ENCODE results near the gene NOVA2. TPM values are rescaled to one million over a fixed set of nuclear protein-coding genes. Genes with fewer than 3 reads are reported as not detected.

NOVA2 gene
- polyA plus RNA-seq, 1 donor from 2014 or later = 9.3 TPM

DNA sequence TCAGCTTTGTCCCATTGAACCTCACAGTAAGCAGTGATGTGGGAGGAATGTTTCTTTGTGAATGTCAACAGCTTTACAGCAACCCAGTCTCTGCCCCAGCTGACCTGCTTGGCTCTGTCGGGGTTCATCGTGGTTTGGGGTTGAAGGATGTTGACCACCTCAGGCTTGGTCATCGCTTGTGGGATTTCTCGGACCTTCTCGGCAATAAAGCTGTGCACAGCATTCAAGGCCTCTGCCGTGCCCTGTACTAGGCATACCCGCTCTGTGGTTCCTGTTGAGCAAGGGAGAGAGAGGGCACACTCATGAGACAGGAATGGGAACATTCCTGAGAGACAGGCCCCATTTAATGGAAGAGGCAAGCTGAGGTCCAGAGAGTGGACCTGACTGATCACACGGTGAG is 20.0 kb downstream of the NOVA2 start:
- Histone ChIP-seq H3K27ac (ENCODE audit: low read length) (peak overlapping the region; percentile 95), H3K27me3 (ENCODE audit: insufficient read depth, low read depth, low read length) (no peaks in the 10 kb centered on the region), H3K36me3 (ENCODE audit: insufficient read depth, low read length) (peaks cover 17% of the 10 kb centered on the region), H3K79me2 (replicated peaks; ENCODE audit: insufficient read depth, low read length) (peaks cover 23% of the 10 kb centered on the region), H3K9me2 (ENCODE audit: insufficient read depth, low read length) (no peaks in the 10 kb centered on the region), H3F3A (ENCODE audit: insufficient read depth, low read length, poor library complexity, severe bottlenecking) (peaks cover 11% of the 10 kb centered on the region), H3K4me3 (ENCODE audit: low read length) (peak overlapping the region; percentile 59), H2AFZ (ENCODE audit: low read depth, low read length) (no peak overlapping the region), H3K4me2 (ENCODE audit: low read length) (peak overlapping the region; percentile 68), H4K20me1 (ENCODE audit: insufficient read depth) (no peaks in the 10 kb centered on the region), H3K9ac (ENCODE audit: low read length) (peak overlapping the region; percentile 77), H3K9me3 (ENCODE audit: low read length) (no peaks in the 10 kb centered on the region)
- no peak for TF ChIP-seq EP300 (conservative IDR thresholded peaks at IDR 0.05; ENCODE audit: poor library complexity, severe bottlenecking)
- no peak for TF ChIP-seq MXI1 (conservative IDR thresholded peaks at IDR 0.05; ENCODE audit: poor library complexity, severe bottlenecking)

DNA sequence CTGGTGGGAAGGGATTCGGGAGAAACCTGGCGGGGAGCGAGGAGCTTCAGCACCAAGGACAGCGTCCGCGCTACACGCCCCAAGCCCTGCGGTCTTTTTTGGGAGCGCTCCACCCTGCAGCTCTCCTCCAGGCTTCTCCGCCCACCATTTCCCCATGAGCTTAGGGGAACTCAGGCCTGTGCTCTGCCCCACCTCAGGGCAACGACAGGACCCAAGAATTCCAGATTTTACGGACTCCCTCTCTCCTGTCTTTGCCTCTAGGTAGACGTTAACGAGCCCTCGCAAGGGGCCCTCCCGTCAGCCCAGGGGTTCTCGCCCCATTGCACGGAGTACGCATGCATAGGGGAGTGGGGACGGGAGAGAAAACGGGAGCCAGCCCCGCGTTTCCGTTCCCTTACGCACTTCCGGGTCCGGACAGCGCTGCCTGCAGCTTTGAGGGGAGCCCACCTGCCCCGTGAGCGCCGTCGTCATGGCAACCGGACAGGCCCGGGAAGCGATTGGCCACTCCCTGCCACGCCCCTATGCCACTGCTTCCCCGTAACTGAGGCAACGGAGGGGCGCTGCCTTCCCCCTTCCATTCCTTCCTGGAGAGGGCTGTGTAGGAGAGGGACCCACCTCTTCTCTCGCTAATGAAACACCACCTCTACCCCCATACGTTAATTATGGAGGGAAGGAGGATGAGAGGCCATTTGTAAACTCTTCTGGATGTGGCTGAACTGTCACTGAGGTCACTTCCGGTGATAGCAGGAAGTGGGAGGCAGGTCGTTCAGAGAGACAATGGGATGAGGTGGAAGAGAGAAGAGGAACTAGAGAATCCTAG is 20.8 kb downstream of the NOVA2 start:
- peaks cover 25% of the 10 kb centered on the region for H3K79me2 ChIP-seq (replicated peaks; ENCODE audit: insufficient read depth, low read length)
- peaks cover 20% of the 10 kb centered on the region for H3K36me3 ChIP-seq (ENCODE audit: insufficient read depth, low read length)
- no peak overlapping the region for H2AFZ ChIP-seq (ENCODE audit: low read depth, low read length)
- H3K27me3 ChIP-seq (ENCODE audit: insufficient read depth, low read depth, low read length) = no peaks in the 10 kb centered on the region
- TF ChIP-seq, protein P1, sequence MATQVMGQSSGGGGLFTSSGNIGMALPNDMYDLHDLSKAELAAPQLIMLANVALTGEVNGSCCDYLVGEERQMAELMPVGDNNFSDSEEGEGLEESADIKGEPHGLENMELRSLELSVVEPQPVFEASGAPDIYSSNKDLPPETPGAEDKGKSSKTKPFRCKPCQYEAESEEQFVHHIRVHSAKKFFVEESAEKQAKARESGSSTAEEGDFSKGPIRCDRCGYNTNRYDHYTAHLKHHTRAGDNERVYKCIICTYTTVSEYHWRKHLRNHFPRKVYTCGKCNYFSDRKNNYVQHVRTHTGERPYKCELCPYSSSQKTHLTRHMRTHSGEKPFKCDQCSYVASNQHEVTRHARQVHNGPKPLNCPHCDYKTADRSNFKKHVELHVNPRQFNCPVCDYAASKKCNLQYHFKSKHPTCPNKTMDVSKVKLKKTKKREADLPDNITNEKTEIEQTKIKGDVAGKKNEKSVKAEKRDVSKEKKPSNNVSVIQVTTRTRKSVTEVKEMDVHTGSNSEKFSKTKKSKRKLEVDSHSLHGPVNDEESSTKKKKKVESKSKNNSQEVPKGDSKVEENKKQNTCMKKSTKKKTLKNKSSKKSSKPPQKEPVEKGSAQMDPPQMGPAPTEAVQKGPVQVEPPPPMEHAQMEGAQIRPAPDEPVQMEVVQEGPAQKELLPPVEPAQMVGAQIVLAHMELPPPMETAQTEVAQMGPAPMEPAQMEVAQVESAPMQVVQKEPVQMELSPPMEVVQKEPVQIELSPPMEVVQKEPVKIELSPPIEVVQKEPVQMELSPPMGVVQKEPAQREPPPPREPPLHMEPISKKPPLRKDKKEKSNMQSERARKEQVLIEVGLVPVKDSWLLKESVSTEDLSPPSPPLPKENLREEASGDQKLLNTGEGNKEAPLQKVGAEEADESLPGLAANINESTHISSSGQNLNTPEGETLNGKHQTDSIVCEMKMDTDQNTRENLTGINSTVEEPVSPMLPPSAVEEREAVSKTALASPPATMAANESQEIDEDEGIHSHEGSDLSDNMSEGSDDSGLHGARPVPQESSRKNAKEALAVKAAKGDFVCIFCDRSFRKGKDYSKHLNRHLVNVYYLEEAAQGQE (IDR thresholded peaks at IDR 0.05; ENCODE audit: borderline replicate concordance) = peak; percentile 40
- TF ChIP-seq POLR2AphosphoS5 (IDR thresholded peaks at IDR 0.05) (peak; percentile 44), MXI1 (conservative IDR thresholded peaks at IDR 0.05; ENCODE audit: poor library complexity, severe bottlenecking) (no peak)
- no peaks in the 10 kb centered on the region for H3K9me2 ChIP-seq (ENCODE audit: insufficient read depth, low read length)
- H3K27ac ChIP-seq (ENCODE audit: low read length) = peak overlapping the region; percentile 95
- H3K4me2 ChIP-seq (ENCODE audit: low read length) = no peak overlapping the region
- H3K9ac ChIP-seq (ENCODE audit: low read length) = peak overlapping the region; percentile 77
- peak overlapping the region; percentile 59 for H3K4me3 ChIP-seq (ENCODE audit: low read length)
- no peaks in the 10 kb centered on the region for H4K20me1 ChIP-seq (ENCODE audit: insufficient read depth)
- H3F3A ChIP-seq (ENCODE audit: insufficient read depth, low read length, poor library complexity, severe bottlenecking) = peaks cover 11% of the 10 kb centered on the region
- no peaks in the 10 kb centered on the region for H3K9me3 ChIP-seq (ENCODE audit: low read length)

DNA sequence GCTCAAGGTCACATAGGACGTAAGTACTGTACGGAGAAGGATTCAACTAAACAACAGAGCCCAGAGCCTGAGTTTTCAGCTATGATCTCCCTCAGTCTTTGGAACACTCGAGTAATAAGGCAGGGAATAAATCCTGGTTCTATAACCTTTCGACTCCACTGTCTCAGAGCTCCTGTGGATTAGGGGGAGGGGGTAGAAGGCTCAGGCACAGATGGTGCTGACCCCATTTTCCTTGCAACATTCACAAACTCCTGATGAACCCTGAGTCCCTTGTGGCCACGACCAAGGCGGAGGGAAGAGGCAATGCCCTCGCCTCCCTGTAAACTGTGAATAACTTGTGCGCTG is 21.4 kb downstream of the NOVA2 start:
- peaks cover 11% of the 10 kb centered on the region for H3F3A ChIP-seq (ENCODE audit: insufficient read depth, low read length, poor library complexity, severe bottlenecking)
- no peaks in the 10 kb centered on the region for H3K9me3 ChIP-seq (ENCODE audit: low read length)
- H3K9ac ChIP-seq (ENCODE audit: low read length) = peak overlapping the region; percentile 77
- H2AFZ ChIP-seq (ENCODE audit: low read depth, low read length) = no peak overlapping the region
- no peaks in the 10 kb centered on the region for H3K9me2 ChIP-seq (ENCODE audit: insufficient read depth, low read length)
- peak overlapping the region; percentile 95 for H3K27ac ChIP-seq (ENCODE audit: low read length)
- no peaks in the 10 kb centered on the region for H4K20me1 ChIP-seq (ENCODE audit: insufficient read depth)
- H3K4me3 ChIP-seq (ENCODE audit: low read length) = peak overlapping the region; percentile 59
- peaks cover 29% of the 10 kb centered on the region for H3K79me2 ChIP-seq (replicated peaks; ENCODE audit: insufficient read depth, low read length)
- H3K27me3 ChIP-seq (ENCODE audit: insufficient read depth, low read depth, low read length) = no peaks in the 10 kb centered on the region
- no peak overlapping the region for H3K4me2 ChIP-seq (ENCODE audit: low read length)
- no peak for TF ChIP-seq EP300 (conservative IDR thresholded peaks at IDR 0.05; ENCODE audit: poor library complexity, severe bottlenecking)
- TF ChIP-seq MXI1 (conservative IDR thresholded peaks at IDR 0.05; ENCODE audit: poor library complexity, severe bottlenecking) = no peak
- no peak for TF ChIP-seq POLR2AphosphoS5 (IDR thresholded peaks at IDR 0.05)
- TF ChIP-seq EZH2 (IDR thresholded peaks at IDR 0.05; ENCODE audit: borderline replicate concordance, insufficient read depth, low read length, poor library complexity, severe bottlenecking) = no peak
- TF ChIP-seq, protein P1 (IDR thresholded peaks at IDR 0.05; ENCODE audit: borderline replicate concordance) = no peak
- no peak for TF ChIP-seq TAF1 (IDR thresholded peaks at IDR 0.05; ENCODE audit: low read depth)
- no peak for TF ChIP-seq RAD21 (conservative IDR thresholded peaks at IDR 0.05)
- TF ChIP-seq SMC3 (conservative IDR thresholded peaks at IDR 0.05; ENCODE audit: poor library complexity) = no peak
- TF ChIP-seq, protein P2, sequence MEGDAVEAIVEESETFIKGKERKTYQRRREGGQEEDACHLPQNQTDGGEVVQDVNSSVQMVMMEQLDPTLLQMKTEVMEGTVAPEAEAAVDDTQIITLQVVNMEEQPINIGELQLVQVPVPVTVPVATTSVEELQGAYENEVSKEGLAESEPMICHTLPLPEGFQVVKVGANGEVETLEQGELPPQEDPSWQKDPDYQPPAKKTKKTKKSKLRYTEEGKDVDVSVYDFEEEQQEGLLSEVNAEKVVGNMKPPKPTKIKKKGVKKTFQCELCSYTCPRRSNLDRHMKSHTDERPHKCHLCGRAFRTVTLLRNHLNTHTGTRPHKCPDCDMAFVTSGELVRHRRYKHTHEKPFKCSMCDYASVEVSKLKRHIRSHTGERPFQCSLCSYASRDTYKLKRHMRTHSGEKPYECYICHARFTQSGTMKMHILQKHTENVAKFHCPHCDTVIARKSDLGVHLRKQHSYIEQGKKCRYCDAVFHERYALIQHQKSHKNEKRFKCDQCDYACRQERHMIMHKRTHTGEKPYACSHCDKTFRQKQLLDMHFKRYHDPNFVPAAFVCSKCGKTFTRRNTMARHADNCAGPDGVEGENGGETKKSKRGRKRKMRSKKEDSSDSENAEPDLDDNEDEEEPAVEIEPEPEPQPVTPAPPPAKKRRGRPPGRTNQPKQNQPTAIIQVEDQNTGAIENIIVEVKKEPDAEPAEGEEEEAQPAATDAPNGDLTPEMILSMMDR (IDR thresholded peaks at IDR 0.05; ENCODE audit: poor library complexity, severe bottlenecking) = no peak
- peaks cover 23% of the 10 kb centered on the region for H3K36me3 ChIP-seq (ENCODE audit: insufficient read depth, low read length)

Measured in neural cell (in vitro differentiated cells).